Colonic mucosa (tissue), 4 donors: Measurements from ENCODE around the gene SEC24D. TPM values are rescaled to one million over a fixed set of nuclear protein-coding genes. Genes with fewer than 3 reads are reported as not detected.

ENCODE experiments used
- DNase-seq: peaks from one replicate; pipeline ENCODE4 v3.0.0-alpha.2; 2020
- H3K27ac ChIP-seq: fragments of 200-600 bp; one replicate; pipeline ENCODE4 v1.8.0; 2021
- H3K27me3 ChIP-seq: fragments of 200-600 bp; one replicate; pipeline ENCODE4 v1.8.0; 2021
- H3K36me3 ChIP-seq: fragments of 200-600 bp; one replicate; pipeline ENCODE4 v1.8.0; 2021
- H3K4me1 ChIP-seq: fragments of 200-600 bp; one replicate; pipeline ENCODE4 v1.8.0; 2021; ENCODE audit warnings: mild to moderate bottlenecking
- H3K4me3 ChIP-seq: fragments of 200-600 bp; one replicate; pipeline ENCODE4 v1.8.0; 2021
- H3K9ac ChIP-seq, 2 donors: one replicate each; pipeline ENCODE4 v1.7.0; 2013; ENCODE audit warnings: control low read depth in 2 of 2, low read depth in 2 of 2, low read length in 2 of 2
- H3K9me3 ChIP-seq: fragments of 200-600 bp; one replicate; pipeline ENCODE4 v1.8.0; 2021
- CTCF ChIP-seq: fragments of 200-600 bp; IDR thresholded peaks from one replicate; pipeline ENCODE4 v1.8.0; 2022; ENCODE audit warnings: antibody characterized with exemption, mild to moderate bottlenecking
- intact Hi-C: fragments of 100-400 bp; cut with DNase I; formaldehyde crosslinking; loops from one replicate; pipeline ENCODE4 v1.14.1; 2022
- total RNA-seq, 2 donors: library from RNA; stranded (reverse); fragmentation: NEBNext Ultra II Directional in 1 of 2; extraction: Animal tissue kit (Norgen Biotek cat#: 25700) in 1 of 2; gene quantifications; one replicate each; pipeline ENCODE4 v1.2.1, GENCODE V29; 2021
- donor health status: healthy.
- donor health status: DM: no; HTN: no; CAD: no.
- donor health status: DM: no; HTN: no; CAD: no.

SEC24D gene
- total RNA-seq, 2 donors from 2014 or later = 71.8 to 77.0 TPM

GRCh38 chr4:118749347-118749988 is 86.5 kb downstream of the SEC24D start:
- H3K27me3 ChIP-seq = no peaks in the 10 kb centered on the region
- H3K9ac ChIP-seq = no peak overlapping the region
- intact Hi-C loops = loop anchor here (10.0 kb wide), 1 partner anchor 215 kb away; no protein-coding TSS in a partner anchor
- no peak overlapping the region for H3K27ac ChIP-seq
- no peaks in the 10 kb centered on the region for H3K9me3 ChIP-seq
- TF ChIP-seq CTCF = no peak
- no peak overlapping the region for H3K4me3 ChIP-seq
- H3K36me3 ChIP-seq = peaks cover 6% of the 10 kb centered on the region
- no peak for DNase-seq
- no peaks in the 10 kb centered on the region for H3K4me1 ChIP-seq

- Histone ChIP-seq H3K27ac (no peak overlapping the region), H3K4me1 (no peaks in the 10 kb centered on the region)
- intact Hi-C loops = loop anchor here (10.0 kb wide), 1 partner anchor 218 kb away; no protein-coding TSS in a partner anchor
Observed at GRCh38 chr4:118746251-118746919, 89.5 kb downstream of the SEC24D start.

GRCh38 chr4:118745357-118745756 is 90.6 kb downstream of the SEC24D start:
- Histone ChIP-seq H3K4me3 (no peak overlapping the region), H3K9me3 (no peaks in the 10 kb centered on the region), H3K27ac (no peak overlapping the region), H3K9ac (no peak overlapping the region), H3K27me3 (no peaks in the 10 kb centered on the region), H3K36me3 (no peaks in the 10 kb centered on the region), H3K4me1 (no peaks in the 10 kb centered on the region)
- intact Hi-C loops = loop anchor here (10.0 kb wide), 1 partner anchor 219 kb away; no protein-coding TSS in a partner anchor
- DNase-seq = no peak
- TF ChIP-seq CTCF = no peak

More at GRCh38 chr4:118746251-118746919, 89.5 kb downstream of the SEC24D start:
- H3K27me3 ChIP-seq = no peaks in the 10 kb centered on the region
- H3K9me3 ChIP-seq = no peaks in the 10 kb centered on the region
- no peaks in the 10 kb centered on the region for H3K36me3 ChIP-seq
- H3K9ac ChIP-seq = no peak overlapping the region
- no peak overlapping the region for H3K4me3 ChIP-seq
- DNase-seq = no peak
- TF ChIP-seq CTCF = no peak

- Histone ChIP-seq H3K36me3 (peaks cover 13% of the 10 kb centered on the region), H3K9ac (no peak overlapping the region), H3K27ac (no peak overlapping the region), H3K9me3 (no peaks in the 10 kb centered on the region), H3K4me1 (no peaks in the 10 kb centered on the region), H3K4me3 (no peak overlapping the region), H3K27me3 (no peaks in the 10 kb centered on the region)
- DNase-seq = no peak
- intact Hi-C loops = loop anchor here (10.0 kb wide), 1 partner anchor 221 kb away; no protein-coding TSS in a partner anchor
- TF ChIP-seq CTCF = no peak
Observed at GRCh38 chr4:118743867-118744266, 92.1 kb downstream of the SEC24D start.

GRCh38 chr4:118742050-118742449 is 93.9 kb downstream of the SEC24D start:
- H3K27me3 ChIP-seq = no peaks in the 10 kb centered on the region
- H3K4me3 ChIP-seq = no peak overlapping the region
- H3K4me1 ChIP-seq = no peaks in the 10 kb centered on the region
- no peak for DNase-seq
- intact Hi-C loops = loop anchor here (10.0 kb wide), 1 partner anchor 223 kb away; no protein-coding TSS in a partner anchor
- no peak overlapping the region for H3K27ac ChIP-seq
- no peaks in the 10 kb centered on the region for H3K9me3 ChIP-seq
- TF ChIP-seq CTCF = no peak
- no peak overlapping the region for H3K9ac ChIP-seq
- H3K36me3 ChIP-seq = peaks cover 18% of the 10 kb centered on the region
